ENCODE results near the gene NLGN1. TPM values are rescaled to one million over a fixed set of nuclear protein-coding genes. Genes with fewer than 3 reads are reported as not detected.
A peak's percentile ranks its signal among the peaks of the same experiment; 100 is the strongest.

NLGN1 gene
- total RNA-seq, 1 experiment from 2014 or later: not detected

DNA sequence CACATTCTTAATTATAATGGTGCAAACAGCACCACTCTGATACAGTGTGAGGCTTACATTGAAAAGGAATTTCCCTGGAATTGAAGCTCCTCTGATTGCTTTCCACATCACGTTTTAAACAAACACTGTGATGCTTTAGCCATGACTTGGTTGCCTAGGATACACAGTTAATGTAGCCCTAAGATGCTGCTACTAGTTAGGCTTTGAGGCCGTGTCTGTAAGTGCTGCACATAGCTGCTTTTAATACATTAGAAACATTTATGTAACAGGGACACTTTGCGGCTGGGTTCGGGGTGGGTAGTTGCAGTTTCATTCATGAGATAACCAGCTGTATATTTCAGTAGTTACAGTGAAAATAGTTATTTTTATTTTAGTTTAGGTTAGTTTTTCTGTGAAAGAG is 334.7 kb downstream of the NLGN1 start (continued):
- TF ChIP-seq ZBTB33 (IDR thresholded peaks at IDR 0.05; ENCODE audit: extremely low read depth, insufficient replicate concordance, low read length) (no peak), ATF3 (IDR thresholded peaks at IDR 0.05) (no peak)

DNA sequence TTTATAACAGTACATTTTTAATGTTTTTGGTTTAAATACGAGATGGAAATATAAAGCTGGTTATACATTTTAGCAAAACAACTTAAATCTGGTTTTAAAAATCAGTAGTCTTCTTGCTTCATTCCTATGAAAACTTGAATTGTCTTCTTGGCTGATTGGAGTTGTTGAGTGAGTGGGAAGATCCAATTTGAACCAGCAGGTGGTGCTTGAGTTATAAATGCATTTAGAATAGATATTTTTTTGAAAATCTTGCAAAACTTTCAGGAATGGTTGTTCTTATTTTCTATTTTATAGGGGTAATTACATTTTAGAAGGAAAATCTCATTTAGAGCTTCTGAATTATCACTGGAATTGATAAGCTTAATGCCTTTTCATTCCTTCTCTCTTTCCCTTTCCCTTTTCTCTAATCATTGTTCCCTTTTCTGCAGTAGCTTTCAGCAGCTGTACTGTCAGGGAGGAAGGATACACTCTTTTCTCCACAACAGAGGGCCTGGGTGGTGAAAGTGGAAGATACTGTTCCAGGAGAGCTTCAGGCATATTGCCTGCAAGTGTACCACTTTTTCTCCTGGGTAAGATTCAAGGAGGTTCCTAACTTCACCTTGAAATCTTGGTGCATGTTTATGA is 335.6 kb downstream of the NLGN1 start:
- POLR2A ChIA-PET: no interaction called here
- TF ChIP-seq POLR2AphosphoS5 (IDR thresholded peaks at IDR 0.05; ENCODE audit: low read depth, low read length) (no peak), RAD21 (IDR thresholded peaks at IDR 0.05; ENCODE audit: low read depth) (peak; percentile 50)
- TF ChIP-seq, protein P1, sequence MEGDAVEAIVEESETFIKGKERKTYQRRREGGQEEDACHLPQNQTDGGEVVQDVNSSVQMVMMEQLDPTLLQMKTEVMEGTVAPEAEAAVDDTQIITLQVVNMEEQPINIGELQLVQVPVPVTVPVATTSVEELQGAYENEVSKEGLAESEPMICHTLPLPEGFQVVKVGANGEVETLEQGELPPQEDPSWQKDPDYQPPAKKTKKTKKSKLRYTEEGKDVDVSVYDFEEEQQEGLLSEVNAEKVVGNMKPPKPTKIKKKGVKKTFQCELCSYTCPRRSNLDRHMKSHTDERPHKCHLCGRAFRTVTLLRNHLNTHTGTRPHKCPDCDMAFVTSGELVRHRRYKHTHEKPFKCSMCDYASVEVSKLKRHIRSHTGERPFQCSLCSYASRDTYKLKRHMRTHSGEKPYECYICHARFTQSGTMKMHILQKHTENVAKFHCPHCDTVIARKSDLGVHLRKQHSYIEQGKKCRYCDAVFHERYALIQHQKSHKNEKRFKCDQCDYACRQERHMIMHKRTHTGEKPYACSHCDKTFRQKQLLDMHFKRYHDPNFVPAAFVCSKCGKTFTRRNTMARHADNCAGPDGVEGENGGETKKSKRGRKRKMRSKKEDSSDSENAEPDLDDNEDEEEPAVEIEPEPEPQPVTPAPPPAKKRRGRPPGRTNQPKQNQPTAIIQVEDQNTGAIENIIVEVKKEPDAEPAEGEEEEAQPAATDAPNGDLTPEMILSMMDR (IDR thresholded peaks at IDR 0.05 in 2 of 3, conservative IDR thresholded peaks at IDR 0.05 in 1 of 3; ENCODE audit: borderline replicate concordance in 1 of 3, insufficient read depth in 1 of 3, low read depth in 2 of 3, low read length in 2 of 3): peak in 2 of 3 experiments; percentile 51 to 57; a peak in 4 of 6 replicates
- Histone ChIP-seq H3K9ac (ENCODE audit: low read length) (no peak overlapping the region), H3K4me3 (replicated peaks in 1 of 2; ENCODE audit: low read depth in 1 of 2, low read length in 2 of 2) (no peak overlapping the region), H3K79me2 (ENCODE audit: insufficient read depth, low read length) (no peaks in the 10 kb centered on the region), H2AFZ (ENCODE audit: low read depth, low read length, poor library complexity, severe bottlenecking) (no peak overlapping the region), H3K9me2 (ENCODE audit: insufficient read depth) (no peaks in the 10 kb centered on the region), H3K9me3 (ENCODE audit: control insufficient read depth in 1 of 2, insufficient read depth in 1 of 2, low read depth in 1 of 2, low read length in 2 of 2) (no peaks in the 10 kb centered on the region), H3K4me1 (ENCODE audit: control insufficient read depth in 1 of 2, insufficient read depth in 2 of 2, low read length in 2 of 2) (no peaks in the 10 kb centered on the region), H3K36me3 (ENCODE audit: control insufficient read depth in 1 of 2, insufficient read depth in 2 of 2, low read length in 2 of 2) (no peaks in the 10 kb centered on the region), H3K4me2 (ENCODE audit: low read length) (no peak overlapping the region), H3K27ac (ENCODE audit: low read depth, low read length) (no peak overlapping the region), H4K20me1 (ENCODE audit: insufficient read depth) (no peaks in the 10 kb centered on the region), H3K27me3 (ENCODE audit: insufficient read depth, low read length) (no peaks in the 10 kb centered on the region)
- BruUV-seq (replicated peaks): no TSS peak
- intact Hi-C loops (cut with micrococcal nuclease): no loop called here
- CTCF ChIA-PET: no interaction called here
- DNase-seq (ENCODE audit: low read depth, low spot score): peak; percentile 19
- RAD21 ChIA-PET (ENCODE audit: low non-redundant PET in 1 of 2, low total read pairs in 2 of 2, uncharacterized antibody in 2 of 2, unreplicated experiment in 2 of 2): no interaction called here
- ATAC-seq: no peak
